ENCODE measurements around the gene ECEL1. TPM values are rescaled to one million over a fixed set of nuclear protein-coding genes. Genes with fewer than 3 reads are reported as not detected.

ECEL1 gene
- total RNA-seq, 3 donors from 2014 or later = 0.16 to 0.24 TPM; not detected in 1

DNA sequence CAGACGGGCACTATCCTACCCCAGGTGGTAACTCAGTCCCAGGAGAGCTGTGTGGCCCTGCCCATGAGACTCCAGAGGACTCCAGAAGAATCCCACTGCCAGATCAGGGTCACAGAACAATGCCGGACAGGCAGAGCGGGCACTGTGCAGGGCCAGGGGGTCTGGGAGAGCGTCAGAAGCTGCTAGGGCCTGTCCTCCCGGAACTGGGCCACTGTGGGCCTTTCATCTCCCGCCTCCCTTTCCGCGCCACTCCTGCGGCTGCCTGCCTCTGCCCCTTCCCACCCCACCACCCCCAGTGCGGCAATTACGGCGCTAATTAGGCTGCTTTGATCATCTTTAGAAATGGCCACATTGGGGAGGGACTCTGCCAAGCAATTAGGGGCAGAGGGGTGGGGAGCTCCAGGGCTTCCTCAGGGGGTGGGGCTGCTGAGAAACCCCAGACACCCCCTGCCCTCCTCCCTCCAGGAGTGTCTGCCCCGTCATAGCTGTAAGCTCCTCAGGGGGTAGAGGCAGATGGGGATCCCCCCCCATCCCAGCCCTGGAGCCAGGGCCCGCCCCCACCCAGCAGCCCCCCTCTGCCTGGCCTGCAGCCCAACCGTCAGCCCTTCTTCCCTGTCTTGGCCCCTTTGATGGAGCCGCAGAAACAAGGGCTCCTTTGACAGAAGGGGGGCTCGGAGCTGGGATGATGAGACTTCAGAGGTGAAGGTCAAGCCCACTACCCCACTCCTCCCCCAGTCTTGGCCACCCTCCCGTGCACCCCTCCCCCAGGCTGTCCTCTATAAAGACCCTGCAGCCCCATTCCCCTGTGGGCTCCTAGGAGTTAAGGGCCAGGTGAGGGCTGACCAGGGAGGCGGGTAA lies 32.2 kb upstream of the ECEL1 start, which contains the start of gene PRSS56:
PRSS56 (plus strand) TSS at position 808 of the 858 bp plus-strand sequence. CDS start 211 bp downstream, outside the sequence.
- Histone ChIP-seq H3K36me3 (ENCODE audit: low read depth) (no peaks in the 10 kb centered on the region), H3K9me3 (no peaks in the 10 kb centered on the region), H3K4me1 (ENCODE audit: low read depth) (peaks cover 17% of the 10 kb centered on the region), H3K4me3 (no peak within 1 kb of the TSS)
- ATAC-seq (no peak), DNase-seq (no peak)
- TF ChIP-seq, protein P1, sequence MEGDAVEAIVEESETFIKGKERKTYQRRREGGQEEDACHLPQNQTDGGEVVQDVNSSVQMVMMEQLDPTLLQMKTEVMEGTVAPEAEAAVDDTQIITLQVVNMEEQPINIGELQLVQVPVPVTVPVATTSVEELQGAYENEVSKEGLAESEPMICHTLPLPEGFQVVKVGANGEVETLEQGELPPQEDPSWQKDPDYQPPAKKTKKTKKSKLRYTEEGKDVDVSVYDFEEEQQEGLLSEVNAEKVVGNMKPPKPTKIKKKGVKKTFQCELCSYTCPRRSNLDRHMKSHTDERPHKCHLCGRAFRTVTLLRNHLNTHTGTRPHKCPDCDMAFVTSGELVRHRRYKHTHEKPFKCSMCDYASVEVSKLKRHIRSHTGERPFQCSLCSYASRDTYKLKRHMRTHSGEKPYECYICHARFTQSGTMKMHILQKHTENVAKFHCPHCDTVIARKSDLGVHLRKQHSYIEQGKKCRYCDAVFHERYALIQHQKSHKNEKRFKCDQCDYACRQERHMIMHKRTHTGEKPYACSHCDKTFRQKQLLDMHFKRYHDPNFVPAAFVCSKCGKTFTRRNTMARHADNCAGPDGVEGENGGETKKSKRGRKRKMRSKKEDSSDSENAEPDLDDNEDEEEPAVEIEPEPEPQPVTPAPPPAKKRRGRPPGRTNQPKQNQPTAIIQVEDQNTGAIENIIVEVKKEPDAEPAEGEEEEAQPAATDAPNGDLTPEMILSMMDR (IDR thresholded peaks at IDR 0.05) = no peak
- intact Hi-C loops (cut with DNase I, micrococcal nuclease) = loop anchor here in 1 of 2 donors (5.0 kb wide), 1 partner anchor 73 kb away; no protein-coding TSS in a partner anchor

DNA sequence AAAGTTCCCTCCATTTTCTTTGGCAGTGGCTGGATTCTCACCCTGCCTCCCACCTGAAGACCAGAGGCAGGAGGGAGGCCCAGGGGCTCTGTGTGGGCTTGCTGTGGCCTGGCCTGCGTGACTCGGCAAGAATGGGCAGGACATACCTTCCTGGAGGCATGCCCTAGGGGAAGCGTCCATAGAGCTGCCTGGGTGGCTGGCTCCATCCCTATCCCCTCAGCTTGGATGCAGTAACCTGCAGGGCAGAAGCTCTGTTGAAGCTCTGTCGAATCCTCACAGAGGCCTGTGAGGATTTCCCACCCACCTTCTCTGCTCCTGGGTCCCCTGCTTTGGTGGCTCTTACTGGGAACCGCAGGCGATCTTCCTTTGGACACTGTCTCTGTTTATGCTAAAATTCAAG lies 31.2 kb upstream of the ECEL1 start:
- Histone ChIP-seq H3K9me3 (no peaks in the 10 kb centered on the region), H3K4me3 (no peak overlapping the region), H3K4me1 (ENCODE audit: low read depth) (peaks cover 12% of the 10 kb centered on the region), H3K36me3 (ENCODE audit: low read depth) (no peaks in the 10 kb centered on the region)
- intact Hi-C loops (cut with DNase I, micrococcal nuclease) = loop anchor here in 1 of 2 donors (5.0 kb wide), 1 partner anchor 72 kb away; no protein-coding TSS in a partner anchor
- DNase-seq = no peak
- ATAC-seq = no peak
- TF ChIP-seq, protein P1 (IDR thresholded peaks at IDR 0.05) = no peak

DNA sequence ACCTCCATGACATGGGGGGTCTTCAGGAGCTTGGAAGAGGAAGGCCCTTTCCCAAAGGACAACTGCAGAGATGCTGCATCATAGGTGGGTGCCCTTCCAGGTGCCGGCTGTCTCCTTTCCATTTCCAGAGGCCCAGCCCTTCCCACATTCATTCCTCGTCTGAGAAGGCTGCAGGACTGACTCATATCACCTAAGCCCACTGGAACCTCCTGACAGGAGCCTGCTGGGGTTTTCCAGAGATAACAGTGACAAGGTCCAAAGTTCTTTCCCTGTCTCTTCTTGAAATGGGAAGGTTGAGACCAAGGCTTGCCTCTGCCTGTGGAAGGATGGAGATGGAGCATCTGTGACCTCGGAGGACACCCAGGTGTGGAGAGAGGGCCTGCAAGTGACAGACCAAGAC lies 28.9 kb upstream of the ECEL1 start:
- DNase-seq (no peak), ATAC-seq (peak; percentile 12)
- Histone ChIP-seq H3K9me3 (no peaks in the 10 kb centered on the region), H3K4me1 (ENCODE audit: low read depth) (no peaks in the 10 kb centered on the region), H3K4me3 (no peak overlapping the region), H3K36me3 (ENCODE audit: low read depth) (no peaks in the 10 kb centered on the region)
- TF ChIP-seq, protein P1 (IDR thresholded peaks at IDR 0.05) = no peak
- intact Hi-C loops (cut with DNase I, micrococcal nuclease) = loop anchor here in 1 of 2 donors (5.0 kb wide), 1 partner anchor 69 kb away; no protein-coding TSS in a partner anchor

DNA sequence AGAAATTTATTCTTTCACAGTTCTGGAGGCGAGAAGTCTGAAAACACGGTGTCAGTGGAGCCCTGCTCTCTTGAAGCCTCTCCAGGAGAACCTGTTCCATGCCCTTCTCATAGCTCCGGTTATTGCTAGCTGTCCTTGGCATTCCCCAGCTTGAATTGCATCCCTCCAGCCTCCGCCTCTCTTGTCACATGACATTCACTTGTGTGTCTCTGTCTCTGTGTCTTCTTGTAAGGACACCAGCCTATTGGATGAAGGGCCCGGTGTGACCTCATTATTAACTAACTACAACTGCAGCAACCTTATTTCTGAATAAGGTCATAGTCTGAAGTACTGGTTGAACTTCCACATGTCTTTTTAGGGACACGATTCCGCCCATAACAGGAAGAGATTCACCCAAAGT lies 28.0 kb upstream of the ECEL1 start:
- H3K4me1 ChIP-seq (ENCODE audit: low read depth) = no peaks in the 10 kb centered on the region
- DNase-seq (no peak), ATAC-seq (no peak)
- intact Hi-C loops (cut with DNase I, micrococcal nuclease) = loop anchor here in 1 of 2 donors (5.0 kb wide), 1 partner anchor 68 kb away; no protein-coding TSS in a partner anchor
- no peak overlapping the region for H3K4me3 ChIP-seq
- no peaks in the 10 kb centered on the region for H3K36me3 ChIP-seq (ENCODE audit: low read depth)
- H3K9me3 ChIP-seq = no peaks in the 10 kb centered on the region
- TF ChIP-seq, protein P1 (IDR thresholded peaks at IDR 0.05) = no peak

DNA sequence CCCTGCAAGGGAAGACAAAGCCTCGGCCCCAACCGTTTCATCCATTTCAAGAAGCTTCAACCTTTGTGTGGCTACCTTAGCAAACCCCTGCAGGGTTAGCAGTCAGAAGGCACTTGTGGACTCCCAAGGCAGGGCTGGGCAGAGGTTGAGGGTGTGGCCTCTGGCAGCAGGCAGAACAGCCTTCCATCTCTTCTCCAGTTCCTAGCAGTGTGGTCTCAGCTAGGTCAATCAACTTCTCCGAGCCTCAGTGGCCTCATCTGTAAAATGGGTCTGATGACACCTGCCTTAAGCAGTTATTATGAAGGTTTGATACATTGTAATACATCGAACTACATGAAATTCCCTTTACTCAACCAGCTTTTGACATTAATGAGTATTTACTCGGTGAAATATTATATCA lies 25.7 kb upstream of the ECEL1 start:
- TF ChIP-seq, protein P1 (IDR thresholded peaks at IDR 0.05) = no peak

More for the DNA sequence above, 25.7 kb upstream of the ECEL1 start:
- Histone ChIP-seq H3K4me1 (ENCODE audit: low read depth) (no peaks in the 10 kb centered on the region), H3K9me3 (no peaks in the 10 kb centered on the region), H3K36me3 (ENCODE audit: low read depth) (no peaks in the 10 kb centered on the region), H3K4me3 (no peak overlapping the region)
- DNase-seq = no peak
- no peak for ATAC-seq
- intact Hi-C loops (cut with DNase I, micrococcal nuclease) = no loop called here

Data from mucosa of descending colon (tissue), 3 donors.